ENCODE data around the gene TFF1. TPM values are rescaled to one million over a fixed set of nuclear protein-coding genes. Genes with fewer than 3 reads are reported as not detected.
A peak's percentile ranks its signal among the peaks of the same experiment; 100 is the strongest.

The TFF1 gene
- total RNA-seq, 1 donor from 2014 or later: not detected

DNA sequence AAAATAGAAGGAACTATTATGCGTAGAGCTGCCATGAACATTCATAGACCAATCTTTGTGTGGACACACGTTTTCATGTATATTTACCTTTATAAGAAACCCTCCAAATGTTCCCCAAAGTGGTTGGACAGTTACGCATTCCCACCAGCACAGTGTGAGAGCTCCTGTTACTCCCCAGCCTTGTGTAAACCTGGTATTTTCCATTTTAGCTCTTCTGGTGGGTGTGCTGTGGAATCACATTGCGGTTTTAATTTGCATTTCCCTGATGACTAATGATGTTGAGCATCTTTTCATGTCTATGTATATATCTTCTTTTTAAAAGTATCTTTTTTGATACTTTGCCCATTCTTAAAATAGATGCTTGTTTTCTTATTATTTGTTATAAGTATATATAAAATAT is 34.2 kb upstream of the TFF1 start:
- DNase-seq (ENCODE audit: extremely low read depth, low read depth, low spot score): no peak

GRCh38 chr21:42398436-42399028 is 32.2 kb upstream of the TFF1 start:
- DNase-seq (ENCODE audit: extremely low read depth, low read depth, low spot score): no peak

DNA sequence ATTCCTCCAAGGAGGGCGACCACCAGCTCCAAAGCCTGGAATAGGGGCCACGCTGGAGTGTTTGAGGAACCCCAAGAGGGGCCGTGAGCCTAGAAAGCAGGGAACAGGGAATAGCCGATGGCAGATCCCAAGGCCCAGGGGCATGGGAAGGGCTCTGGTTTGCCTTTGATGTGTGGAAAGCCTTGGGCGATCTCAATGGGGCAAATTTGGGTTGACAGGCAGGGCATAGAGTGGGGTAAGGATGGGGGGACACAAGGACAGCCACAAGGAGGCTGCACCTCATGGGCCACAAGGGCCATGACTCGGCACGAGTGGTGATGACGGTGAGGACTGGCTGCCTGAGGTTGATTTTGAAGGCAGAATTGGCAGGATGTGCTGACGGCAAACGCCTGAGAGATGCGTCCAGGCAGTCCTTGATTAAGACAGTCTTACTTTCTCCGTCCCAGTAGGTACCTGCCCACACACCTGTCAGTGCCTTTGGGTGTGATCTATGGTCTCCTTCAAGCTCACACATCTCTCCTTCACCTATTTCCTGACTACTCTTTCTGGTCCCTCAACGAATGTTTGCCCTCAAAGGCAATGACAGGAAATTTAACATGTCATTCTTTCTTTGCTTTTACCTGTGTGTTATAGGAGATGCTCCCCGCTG is 31.5 kb upstream of the TFF1 start:
- no peak for DNase-seq (ENCODE audit: extremely low read depth, low read depth, low spot score)

- DNase-seq (ENCODE audit: extremely low read depth, low read depth, low spot score): no peak
Measured at GRCh38 chr21:42396799-42397745, 30.7 kb upstream of the TFF1 start.

- no peak for DNase-seq (ENCODE audit: extremely low read depth, low read depth, low spot score)
Measured at GRCh38 chr21:42395905-42396651, 29.7 kb upstream of the TFF1 start, which contains the start of gene TMPRSS3. TSS of gene TMPRSS3 (minus strand) at chr21:42396052. CDS start at chr21:42395417, 635 bp downstream.

DNA sequence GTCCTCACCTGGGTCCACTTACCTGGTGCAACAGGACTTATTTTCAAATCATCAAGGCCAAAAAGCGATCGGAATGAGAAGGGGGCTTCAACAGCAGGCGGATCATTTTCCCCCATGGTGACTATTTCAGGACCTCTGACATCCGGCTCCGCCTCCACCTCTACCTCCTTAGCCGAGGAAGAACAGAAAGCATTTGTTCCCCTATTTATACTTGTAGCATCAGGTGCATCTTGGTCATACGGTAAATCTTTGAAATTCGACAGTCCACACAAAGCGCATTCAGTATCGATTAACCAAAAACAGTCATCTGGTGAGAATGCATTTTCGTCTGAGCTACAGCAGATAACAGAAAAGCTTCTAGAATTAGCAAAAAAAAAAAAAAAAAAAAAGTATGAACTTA is 29.0 kb upstream of the TFF1 start:
- DNase-seq (ENCODE audit: extremely low read depth, low read depth, low spot score): no peak

- DNase-seq (ENCODE audit: extremely low read depth, low read depth, low spot score): no peak
Measured at GRCh38 chr21:42393443-42393950, 27.2 kb upstream of the TFF1 start.

GRCh38 chr21:42392731-42393442 is 26.6 kb upstream of the TFF1 start:
- peak; percentile 51 for DNase-seq (ENCODE audit: extremely low read depth, low read depth, low spot score)

DNA sequence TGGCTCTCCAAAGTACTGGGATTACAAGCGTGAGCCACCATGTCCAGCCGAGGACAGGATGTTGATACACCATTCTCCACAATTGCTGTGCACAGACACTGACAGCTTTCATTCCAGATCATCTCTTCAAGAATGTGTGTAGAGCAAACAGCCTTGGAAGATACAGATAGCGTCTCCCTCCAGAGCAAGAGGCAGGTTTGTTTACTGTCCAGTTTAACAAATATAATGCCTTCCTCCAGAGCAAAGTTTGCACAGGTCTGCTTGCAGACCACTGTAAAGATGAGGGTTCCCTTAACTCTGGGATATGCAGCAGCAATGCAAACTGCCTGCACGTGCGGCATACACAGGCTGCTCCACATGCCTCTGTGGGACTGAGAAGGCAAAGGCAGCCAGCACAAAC is 25.0 kb upstream of the TFF1 start:
- no peak for DNase-seq (ENCODE audit: extremely low read depth, low read depth, low spot score)

DNA sequence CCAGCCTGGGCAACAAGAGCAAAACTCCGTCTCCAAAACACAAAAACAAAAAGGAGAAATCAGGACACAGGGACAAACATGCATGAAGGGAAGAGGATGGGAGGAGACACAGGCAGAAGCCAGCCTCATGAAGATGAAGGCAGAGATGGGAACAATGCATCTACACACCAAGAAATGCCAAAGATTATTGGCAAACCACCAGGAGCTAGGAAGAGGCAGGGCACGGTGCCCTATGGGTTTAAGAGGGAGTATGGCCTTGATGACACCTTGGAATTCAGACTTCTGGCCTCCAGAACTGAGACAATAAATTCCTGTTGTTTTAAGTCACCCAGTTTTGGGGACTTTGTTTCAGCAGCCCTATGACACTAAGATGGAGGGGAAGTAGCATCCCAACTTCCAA is 24.4 kb upstream of the TFF1 start:
- no peak for DNase-seq (ENCODE audit: extremely low read depth, low read depth, low spot score)

DNA sequence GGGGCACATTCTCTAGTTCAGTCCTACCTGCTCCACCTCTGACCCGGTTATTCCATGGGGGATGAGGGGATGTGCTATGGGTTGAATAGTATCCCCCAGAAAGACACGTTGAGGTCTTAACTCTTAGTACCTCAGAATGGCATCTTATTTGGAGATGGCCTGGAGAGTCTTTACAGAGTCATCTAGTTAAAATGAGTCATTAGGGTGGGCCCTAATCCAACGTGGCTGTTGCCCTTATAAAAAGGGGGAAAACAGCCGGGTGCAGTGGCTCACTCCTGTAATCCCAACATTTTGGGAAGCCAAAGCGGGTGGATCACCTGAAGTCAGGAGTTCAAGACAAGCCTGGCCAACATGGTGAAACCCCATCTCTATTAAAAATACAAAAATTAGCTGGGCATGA is 23.9 kb upstream of the TFF1 start:
- no peak for DNase-seq (ENCODE audit: extremely low read depth, low read depth, low spot score)

DNA sequence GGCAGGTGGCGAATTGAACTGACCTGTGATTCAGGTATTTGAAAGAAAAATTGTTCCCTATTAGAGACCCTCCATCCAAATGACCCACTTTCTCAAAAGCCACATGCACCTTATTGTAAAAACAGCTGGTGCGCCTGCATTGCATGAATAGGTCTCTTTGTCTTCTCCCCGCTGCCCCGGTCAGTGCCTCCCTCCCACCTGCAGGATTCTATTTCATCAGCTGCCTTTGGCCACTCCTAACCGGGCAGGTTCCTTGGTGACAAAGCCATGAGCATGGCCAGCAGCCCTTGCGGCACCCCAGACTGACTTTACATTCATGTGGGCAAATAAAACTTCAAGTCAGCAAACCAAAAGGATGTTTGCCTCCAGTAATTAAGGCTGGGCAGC is 23.1 kb upstream of the TFF1 start:
- DNase-seq (ENCODE audit: extremely low read depth, low read depth, low spot score): no peak

DNA sequence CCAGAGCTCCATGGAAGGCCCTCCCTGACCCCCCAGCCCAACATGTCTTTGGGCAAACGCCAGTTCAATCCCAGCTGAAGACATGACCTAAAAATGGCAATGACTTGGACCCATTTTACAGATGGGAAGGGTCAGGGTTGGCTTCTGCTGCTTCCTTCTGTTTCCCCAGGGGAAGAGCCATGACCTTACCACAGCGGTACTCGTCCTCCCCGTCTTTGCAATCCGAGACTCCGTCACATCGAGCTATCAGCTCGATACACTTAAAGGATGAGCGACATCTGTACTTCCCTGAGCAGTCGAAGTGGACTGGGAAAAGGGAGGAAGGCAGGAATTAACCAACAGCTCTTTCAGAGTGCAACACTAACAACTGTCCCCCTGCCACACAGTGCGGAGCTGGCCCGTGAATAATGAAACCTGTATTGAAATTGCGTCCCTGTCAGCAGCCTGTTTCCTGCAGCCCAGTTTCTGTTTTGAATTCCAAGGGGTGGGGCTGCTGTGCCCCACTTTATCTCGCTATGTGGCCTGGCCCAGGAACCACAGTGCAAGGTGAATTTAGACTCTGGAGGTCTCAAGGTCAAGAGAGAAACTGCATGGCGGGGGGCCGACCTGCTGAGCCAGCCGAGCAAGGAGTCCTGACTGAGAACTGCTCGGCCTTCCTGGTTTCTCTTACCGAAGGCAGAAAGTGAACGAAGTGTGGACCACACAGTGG is 22.6 kb upstream of the TFF1 start:
- DNase-seq (ENCODE audit: extremely low read depth, low read depth, low spot score): no peak

DNA sequence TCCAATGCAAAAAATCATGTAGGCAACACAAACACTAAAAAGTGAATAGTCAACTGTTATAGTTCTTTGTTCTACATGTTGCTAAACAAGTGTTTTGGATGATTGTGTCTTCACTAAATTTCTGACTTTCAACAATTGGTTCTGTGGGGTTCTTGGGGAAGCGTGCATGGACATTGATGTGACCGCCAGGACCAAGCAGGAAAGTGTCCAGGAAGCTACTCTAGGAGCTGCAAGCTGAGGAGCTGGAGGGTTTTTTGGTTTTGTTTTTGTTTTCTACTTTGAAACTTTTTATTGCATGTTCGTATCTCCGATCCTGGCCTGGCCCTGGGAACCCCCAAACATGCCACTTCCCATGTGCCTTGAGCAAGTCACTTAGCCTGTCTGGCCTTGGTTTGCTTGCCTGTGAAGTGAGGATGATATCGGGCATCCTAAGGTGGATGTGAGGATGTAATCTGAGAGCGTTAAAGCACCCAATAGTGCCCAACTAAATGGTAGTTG is 21.6 kb upstream of the TFF1 start:
- no peak for DNase-seq (ENCODE audit: extremely low read depth, low read depth, low spot score)

DNA sequence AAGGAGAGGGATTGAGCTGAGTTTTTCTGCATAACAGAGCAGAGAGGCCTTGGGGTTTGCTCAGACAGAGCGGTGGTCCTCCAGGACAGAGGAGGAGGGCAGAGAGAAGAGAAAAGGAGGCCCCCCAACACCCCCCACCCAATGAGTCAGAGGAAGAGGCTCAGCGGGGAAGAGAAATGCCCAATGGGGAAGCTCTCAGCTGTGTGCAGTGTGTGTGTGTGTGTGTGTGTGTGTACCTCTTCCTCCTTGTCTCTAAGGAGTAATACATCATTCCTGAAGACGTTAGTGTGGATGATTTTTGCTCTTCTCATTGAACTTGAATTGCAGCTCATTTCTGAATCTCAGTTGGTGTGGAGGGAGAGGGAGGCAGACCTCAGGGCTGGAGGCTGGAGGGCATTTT is 20.8 kb upstream of the TFF1 start:
- no peak for DNase-seq (ENCODE audit: extremely low read depth, low read depth, low spot score)

DNA sequence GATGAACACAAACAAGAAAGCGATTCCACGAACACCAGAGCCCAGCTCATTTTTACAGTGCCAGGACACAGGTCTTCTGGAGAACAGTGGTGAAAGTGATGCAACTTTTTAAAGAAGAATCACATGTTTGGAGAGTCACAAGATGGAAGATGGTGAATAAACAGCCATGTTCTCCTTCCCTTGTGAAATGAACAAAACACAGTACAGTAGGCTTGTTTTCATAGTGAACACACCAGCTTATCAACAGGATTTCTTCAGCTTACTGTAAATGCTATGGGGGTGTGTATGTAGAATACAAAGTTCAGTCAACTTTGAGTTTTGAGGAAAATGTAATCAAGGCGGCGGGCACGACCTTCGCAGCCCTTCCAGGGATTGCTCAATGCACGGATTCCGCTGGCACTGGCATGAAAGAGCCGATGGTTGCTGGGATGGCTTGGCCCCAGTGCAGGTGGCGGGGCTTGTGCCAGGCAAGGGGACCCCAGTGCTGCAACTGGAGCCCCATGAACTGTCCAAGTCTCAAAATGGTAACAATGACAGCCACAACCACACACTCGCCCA is 19.8 kb upstream of the TFF1 start:
- no peak for DNase-seq (ENCODE audit: extremely low read depth, low read depth, low spot score)

DNA sequence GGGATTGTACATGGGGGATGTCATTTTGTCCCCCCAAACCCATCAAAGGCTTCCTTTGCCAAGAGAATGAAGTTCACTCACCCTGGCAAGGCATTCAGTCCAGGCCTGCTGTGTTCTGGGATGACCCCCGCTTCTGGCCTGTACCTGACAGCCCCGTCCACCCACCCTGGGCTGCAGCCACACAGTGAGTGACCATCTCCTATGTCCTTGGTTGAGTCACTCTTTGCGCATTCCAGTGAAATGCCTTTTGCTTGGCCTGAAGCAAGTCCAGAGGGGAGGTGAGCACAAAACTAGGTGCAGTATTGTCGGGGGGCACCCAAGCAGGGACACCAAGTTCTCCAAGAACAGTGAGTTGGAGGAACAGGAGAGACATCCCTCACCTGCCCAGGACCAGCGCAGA is 19.3 kb upstream of the TFF1 start:
- DNase-seq (ENCODE audit: extremely low read depth, low read depth, low spot score): no peak

DNA sequence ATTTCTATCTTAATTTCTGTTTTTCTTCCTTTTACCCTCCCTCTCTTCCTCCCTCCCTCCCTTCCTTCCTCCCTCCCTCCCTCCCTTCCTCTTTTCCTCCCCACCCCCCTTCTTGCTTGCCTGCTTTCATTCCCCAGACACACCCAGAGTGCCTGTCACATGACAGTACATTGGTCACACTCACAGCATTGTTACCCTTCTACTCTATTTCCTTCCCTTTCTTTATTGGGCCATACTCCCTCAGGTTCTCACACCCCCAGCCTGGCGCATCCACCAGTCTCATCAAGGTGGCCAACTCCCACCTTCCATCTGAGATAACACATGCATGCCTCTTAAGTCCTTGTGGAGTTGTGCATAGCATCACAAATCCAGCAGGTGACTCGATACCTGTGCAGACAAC is 18.7 kb upstream of the TFF1 start:
- no peak for DNase-seq (ENCODE audit: extremely low read depth, low read depth, low spot score)

Data from glomerular endothelial cell (primary cell).